Femur (tissue), 1 donor: Measurements from ENCODE around the gene CTNNBL1.
"Not testable (repeated sequence)": the region's sequence is repeated elsewhere in the genome, so short reads cannot be mapped to it uniquely, and the experiment has no call there.

Experiments
- DNase-seq: peaks from one replicate; pipeline ENCODE4 v3.0.0-alpha.2; 2017

The CTNNBL1 gene

GRCh38 chr20:37693635-37694626 is at the start of gene CTNNBL1:
CTNNBL1 (plus strand) TSS chr20:37694030; CDS start chr20:37694123, 93 bp downstream.
- DNase-seq = peak; percentile 99

GRCh38 chr20:37644605-37645004 is 49.2 kb upstream of the CTNNBL1 start:
- DNase-seq = no peak

- DNase-seq = no peak
Measured at GRCh38 chr20:37647946-37648345, 45.9 kb upstream of the CTNNBL1 start.

GRCh38 chr20:37649017-37649416 is 44.8 kb upstream of the CTNNBL1 start:
- no peak for DNase-seq

GRCh38 chr20:37649676-37650370 is 44.0 kb upstream of the CTNNBL1 start:
- no peak for DNase-seq

GRCh38 chr20:37650661-37651060 is 43.2 kb upstream of the CTNNBL1 start:
- no peak for DNase-seq

- DNase-seq = peak; percentile 32
Measured at GRCh38 chr20:37651932-37652331, 41.9 kb upstream of the CTNNBL1 start.

GRCh38 chr20:37656945-37657344 is 36.9 kb upstream of the CTNNBL1 start:
- no peak for DNase-seq

GRCh38 chr20:37657924-37658804 is 35.7 kb upstream of the CTNNBL1 start:
- DNase-seq = no peak

- DNase-seq = no peak
Measured at GRCh38 chr20:37661519-37661918, 32.3 kb upstream of the CTNNBL1 start.

GRCh38 chr20:37662308-37662707 is 31.5 kb upstream of the CTNNBL1 start:
- DNase-seq = no peak

GRCh38 chr20:37664595-37664994 is 29.2 kb upstream of the CTNNBL1 start:
- DNase-seq = not testable (repeated sequence)

GRCh38 chr20:37668166-37668565 is 25.7 kb upstream of the CTNNBL1 start:
- DNase-seq = no peak

GRCh38 chr20:37669062-37669772 is 24.6 kb upstream of the CTNNBL1 start:
- DNase-seq = no peak

- no peak for DNase-seq
Measured at GRCh38 chr20:37669773-37670236, 24.0 kb upstream of the CTNNBL1 start.

- DNase-seq = peak; percentile 57
Measured at GRCh38 chr20:37670351-37670791, 23.5 kb upstream of the CTNNBL1 start.

- no peak for DNase-seq
Measured at GRCh38 chr20:37672143-37672542, 21.7 kb upstream of the CTNNBL1 start.

GRCh38 chr20:37673444-37673843 is 20.4 kb upstream of the CTNNBL1 start:
- no peak for DNase-seq

- no peak for DNase-seq
Measured at GRCh38 chr20:37676440-37676839, 17.4 kb upstream of the CTNNBL1 start.

- no peak for DNase-seq
Measured at GRCh38 chr20:37677969-37678861, 15.6 kb upstream of the CTNNBL1 start.

GRCh38 chr20:37679751-37680150 is 14.1 kb upstream of the CTNNBL1 start:
- not testable (repeated sequence) for DNase-seq
